GM12874 (cell line): ENCODE results near the gene UXS1.

ENCODE experiments used
- TF ChIP-seq, protein P1 (sequence below): IDR thresholded peaks from 2 replicates; pipeline ENCODE4 v1.5.1; 2011; ENCODE audit warnings: low read depth, mild to moderate bottlenecking, control low read depth, low read length, moderate library complexity; ENCODE audit not compliant: insufficient read depth

UXS1 gene

DNA sequence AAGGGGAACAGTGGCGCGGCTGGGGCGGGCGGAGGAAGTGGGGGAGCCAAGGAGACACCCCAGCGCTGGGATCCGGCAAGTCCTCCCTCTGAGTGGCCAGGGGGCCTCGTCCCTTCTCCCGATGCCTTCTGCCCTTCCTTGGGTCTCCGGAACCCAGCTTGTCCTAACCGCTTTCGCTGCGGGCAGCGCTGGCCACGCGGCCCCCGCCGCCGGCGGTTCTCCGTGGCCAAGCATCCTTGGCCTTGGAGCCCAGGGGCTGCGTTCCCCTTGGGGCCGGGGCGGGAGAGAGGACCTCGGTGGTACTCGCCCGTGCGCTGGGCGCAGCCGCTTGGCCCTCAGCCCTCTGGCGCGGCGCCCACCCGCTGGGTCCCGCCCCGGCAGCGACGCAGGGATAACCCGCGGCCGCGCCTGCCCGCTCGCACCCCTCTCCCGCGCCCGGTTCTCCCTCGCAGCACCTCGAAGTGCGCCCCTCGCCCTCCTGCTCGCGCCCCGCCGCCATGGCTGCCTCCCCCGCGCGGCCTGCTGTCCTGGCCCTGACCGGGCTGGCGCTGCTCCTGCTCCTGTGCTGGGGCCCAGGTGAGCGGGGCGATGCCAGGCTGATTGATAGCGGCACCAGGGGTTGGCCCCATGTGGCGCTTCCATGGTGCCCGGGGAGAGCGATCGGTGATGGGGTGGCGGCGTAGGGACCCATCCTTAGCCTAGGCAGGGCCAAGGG, 128.7 kb downstream of the UXS1 start:
- TF ChIP-seq, protein P1, sequence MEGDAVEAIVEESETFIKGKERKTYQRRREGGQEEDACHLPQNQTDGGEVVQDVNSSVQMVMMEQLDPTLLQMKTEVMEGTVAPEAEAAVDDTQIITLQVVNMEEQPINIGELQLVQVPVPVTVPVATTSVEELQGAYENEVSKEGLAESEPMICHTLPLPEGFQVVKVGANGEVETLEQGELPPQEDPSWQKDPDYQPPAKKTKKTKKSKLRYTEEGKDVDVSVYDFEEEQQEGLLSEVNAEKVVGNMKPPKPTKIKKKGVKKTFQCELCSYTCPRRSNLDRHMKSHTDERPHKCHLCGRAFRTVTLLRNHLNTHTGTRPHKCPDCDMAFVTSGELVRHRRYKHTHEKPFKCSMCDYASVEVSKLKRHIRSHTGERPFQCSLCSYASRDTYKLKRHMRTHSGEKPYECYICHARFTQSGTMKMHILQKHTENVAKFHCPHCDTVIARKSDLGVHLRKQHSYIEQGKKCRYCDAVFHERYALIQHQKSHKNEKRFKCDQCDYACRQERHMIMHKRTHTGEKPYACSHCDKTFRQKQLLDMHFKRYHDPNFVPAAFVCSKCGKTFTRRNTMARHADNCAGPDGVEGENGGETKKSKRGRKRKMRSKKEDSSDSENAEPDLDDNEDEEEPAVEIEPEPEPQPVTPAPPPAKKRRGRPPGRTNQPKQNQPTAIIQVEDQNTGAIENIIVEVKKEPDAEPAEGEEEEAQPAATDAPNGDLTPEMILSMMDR, result no peak

DNA sequence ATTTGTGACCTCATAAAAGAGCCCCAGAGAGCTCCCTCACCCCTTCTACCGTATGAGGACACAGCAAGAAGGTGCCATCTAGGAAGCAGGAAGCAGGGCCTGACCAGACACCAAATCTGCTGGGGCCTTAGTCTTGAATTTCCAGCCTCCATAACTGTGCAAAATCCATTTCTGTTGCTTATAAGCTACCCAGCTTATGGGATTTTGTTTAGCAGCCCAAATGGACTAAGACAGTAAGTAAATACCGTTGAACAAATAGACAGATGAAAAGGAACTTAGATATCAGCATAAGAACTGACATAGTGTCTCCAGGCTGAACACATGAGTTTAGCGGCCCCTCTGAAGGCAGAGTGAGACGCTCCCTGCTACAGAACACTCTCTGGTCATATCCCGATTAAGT, 130.9 kb downstream of the UXS1 start:
- TF ChIP-seq, protein P1, result no peak

DNA sequence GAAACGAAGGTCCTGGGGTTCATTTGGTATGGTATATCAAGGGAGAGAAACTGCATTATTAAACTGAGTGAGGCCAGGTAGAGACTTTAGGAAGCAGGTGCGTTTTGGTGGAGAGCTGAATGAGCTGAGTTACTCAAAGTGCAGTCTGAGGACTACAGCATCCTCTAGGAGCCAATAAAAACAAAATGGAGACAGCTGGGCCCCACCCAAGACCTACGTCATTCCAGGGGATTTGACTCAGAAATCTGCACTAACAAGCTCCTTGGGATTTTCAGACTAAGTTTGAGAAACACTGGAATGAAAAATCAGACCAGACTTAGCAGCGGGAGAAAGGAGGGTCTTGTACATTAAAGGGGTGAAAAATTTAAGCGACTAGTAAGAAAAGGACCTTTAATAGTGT, 131.5 kb downstream of the UXS1 start:
- TF ChIP-seq, protein P1, result no peak

DNA sequence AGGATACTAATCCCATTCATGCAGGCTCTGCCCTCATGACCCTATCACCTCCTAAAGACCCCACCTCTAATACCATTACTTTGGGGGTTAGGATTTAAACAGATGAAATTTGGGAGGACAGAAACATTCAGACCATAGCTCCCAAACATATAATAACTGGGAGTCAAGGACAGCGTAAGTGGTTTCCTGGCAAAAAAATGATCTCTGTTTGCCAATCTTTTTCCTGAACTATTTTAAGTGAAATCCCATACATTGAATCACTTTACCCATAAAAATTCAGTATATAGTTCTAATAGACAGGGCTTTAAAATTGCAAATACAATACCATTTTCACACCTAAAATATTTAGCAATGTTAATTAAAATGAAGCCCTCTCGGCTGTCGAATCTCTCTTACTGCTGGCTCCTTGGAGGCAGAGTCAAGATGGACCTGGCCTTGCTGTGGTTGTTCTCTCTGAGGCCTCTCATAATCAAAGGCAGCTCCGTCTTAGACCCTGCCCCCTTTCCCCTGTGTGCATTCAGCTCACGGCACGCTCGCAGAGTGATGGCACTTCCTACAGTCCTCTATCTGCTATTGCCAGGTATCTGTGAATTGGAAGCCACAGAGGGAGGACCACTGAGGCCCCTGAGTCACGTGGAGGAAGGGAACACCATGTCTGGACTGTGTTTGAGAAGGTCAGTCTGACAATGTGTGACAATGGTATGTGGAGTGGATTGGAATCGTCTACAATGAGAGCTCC, 132.3 kb downstream of the UXS1 start:
- TF ChIP-seq, protein P1, result no peak

DNA sequence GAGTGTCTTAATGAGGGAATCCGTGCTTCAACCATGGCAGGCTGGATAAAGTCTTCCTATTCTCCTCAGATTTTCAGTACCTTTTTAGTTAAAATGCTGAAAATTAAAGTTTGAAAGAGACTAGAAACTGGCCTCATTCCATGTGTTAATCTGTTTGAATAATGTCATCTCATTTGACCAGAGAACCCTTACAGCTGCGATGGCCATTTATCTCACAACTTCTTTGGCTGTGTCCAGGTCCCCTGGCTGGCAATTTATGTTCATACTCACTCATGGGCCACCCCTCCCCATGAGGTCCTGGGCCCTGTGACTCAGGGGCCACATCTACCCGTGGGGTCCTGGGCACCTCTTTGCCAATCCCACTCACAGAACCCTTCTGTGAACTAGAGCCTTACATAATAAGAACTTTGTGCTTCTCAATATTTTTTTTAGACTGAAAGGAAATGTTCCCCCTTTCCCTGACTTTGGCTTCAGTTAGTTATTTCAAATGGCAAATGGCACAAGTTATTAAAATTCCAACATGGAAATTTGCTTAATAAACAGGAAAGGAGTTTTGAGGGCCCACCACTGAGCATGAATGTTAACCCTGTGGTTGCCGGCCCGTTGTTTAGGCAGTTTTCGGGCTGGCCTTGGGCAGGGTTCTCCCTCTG, 134.6 kb downstream of the UXS1 start:
- TF ChIP-seq, protein P1, result no peak

DNA sequence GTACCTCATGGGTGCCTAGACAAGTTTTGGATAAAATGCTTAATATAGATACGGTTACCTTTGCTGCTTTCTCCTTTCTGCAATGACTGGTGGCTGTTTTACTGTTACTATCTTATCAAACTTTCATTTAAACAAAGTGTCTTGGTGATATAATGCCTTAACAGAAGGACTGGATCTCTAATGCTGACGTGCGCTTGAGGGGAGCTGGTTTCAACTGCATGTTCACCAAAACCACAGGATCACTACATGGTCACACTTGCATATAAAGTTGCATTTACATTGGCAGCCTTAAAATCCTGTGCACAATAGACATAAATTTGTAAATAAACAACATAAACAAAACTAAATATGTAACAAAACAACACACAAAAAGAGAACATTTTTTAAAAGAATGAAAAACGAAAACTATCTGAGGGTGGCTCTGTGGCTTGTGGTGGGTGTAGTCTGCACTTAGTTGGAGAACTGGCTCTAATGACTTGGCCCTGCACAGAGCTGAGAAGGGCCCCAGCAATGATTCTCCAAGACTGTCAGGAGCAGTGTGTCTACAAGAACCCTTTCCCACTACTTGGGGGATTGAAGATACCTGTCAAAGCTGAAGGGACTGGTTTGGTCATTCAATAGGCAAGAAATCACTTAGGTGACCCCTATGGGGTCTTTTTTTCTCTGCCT, 135.5 kb downstream of the UXS1 start:
- TF ChIP-seq, protein P1, result no peak

DNA sequence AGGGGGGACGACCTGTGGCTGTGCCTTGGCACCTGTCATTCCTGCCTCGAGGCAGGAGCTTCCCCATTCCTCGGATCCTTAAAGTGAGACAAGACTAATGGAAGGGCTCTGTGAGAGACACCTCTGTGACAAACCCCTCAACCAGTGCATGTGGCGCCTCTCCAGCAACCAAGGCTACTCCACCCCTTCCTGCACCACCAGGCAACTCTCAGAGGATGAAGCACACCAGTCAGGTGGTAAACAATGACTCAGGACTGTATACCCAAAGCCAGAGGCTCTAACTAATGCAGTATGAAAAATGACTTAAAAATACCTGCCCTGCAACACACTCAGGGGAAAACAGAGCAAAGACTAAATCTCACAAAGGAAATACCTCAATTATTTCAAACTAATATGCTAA, 136.9 kb downstream of the UXS1 start:
- TF ChIP-seq, protein P1, result no peak
